ENCODE measurements around the gene FPR1. TPM values are rescaled to one million over a fixed set of nuclear protein-coding genes. Genes with fewer than 3 reads are reported as not detected.
"Not testable (repeated sequence)": the region's sequence is repeated elsewhere in the genome, so short reads cannot be mapped to it uniquely, and the experiment has no call there.

The FPR1 gene
- total RNA-seq, 1 donor from 2014 or later: 3.5 TPM

GRCh38 chr19:51783372-51783771 lies 31.7 kb upstream of the FPR1 start:
- intact Hi-C loops (cut with DNase I): loop anchor here (10.0 kb wide), 1 partner anchor 309 kb away; the partner anchor contains the start of gene CEACAM18
- ATAC-seq (ENCODE audit: poor library complexity): peak; percentile 30

GRCh38 chr19:51781999-51782398 lies 30.3 kb upstream of the FPR1 start:
- DNase-seq (no peak), ATAC-seq (ENCODE audit: poor library complexity) (no peak)
- intact Hi-C loops (cut with DNase I): loop anchor here (10.0 kb wide), 1 partner anchor 307 kb away; the partner anchor contains the start of gene CEACAM18

More at GRCh38 chr19:51783372-51783771, 31.7 kb upstream of the FPR1 start:
- DNase-seq: no peak

GRCh38 chr19:51780270-51780669 lies 28.6 kb upstream of the FPR1 start:
- intact Hi-C loops (cut with DNase I): loop anchor here (10.0 kb wide), 1 partner anchor 305 kb away; the partner anchor contains the start of gene CEACAM18
- ATAC-seq (ENCODE audit: poor library complexity) (no peak), DNase-seq (no peak)

- DNase-seq (no peak), ATAC-seq (ENCODE audit: poor library complexity) (no peak)
- intact Hi-C loops (cut with DNase I): loop anchor here (10.0 kb wide), 1 partner anchor 305 kb away; the partner anchor contains the start of gene CEACAM18
These were observed 28.0 kb upstream of the FPR1 start for GRCh38 chr19:51779703-51780102.

- DNase-seq (no peak), ATAC-seq (ENCODE audit: poor library complexity) (no peak)
- intact Hi-C loops (cut with DNase I): no loop called here
These were observed 27.5 kb upstream of the FPR1 start for GRCh38 chr19:51779181-51779580.

- peak; percentile 97 for ATAC-seq (ENCODE audit: poor library complexity)
- intact Hi-C loops (cut with DNase I): no loop called here
- peak; percentile 80 for DNase-seq
These were observed 26.1 kb upstream of the FPR1 start for GRCh38 chr19:51777570-51778462.

GRCh38 chr19:51776561-51776960 lies 24.9 kb upstream of the FPR1 start:
- ATAC-seq (ENCODE audit: poor library complexity); intact Hi-C loops (cut with DNase I); DNase-seq: not testable (repeated sequence)

- intact Hi-C loops (cut with DNase I): no loop called here
These were observed 21.3 kb upstream of the FPR1 start for GRCh38 chr19:51772977-51773376.

GRCh38 chr19:51771376-51772130 lies 19.9 kb upstream of the FPR1 start:
- intact Hi-C loops (cut with DNase I): no loop called here
- DNase-seq (no peak), ATAC-seq (ENCODE audit: poor library complexity) (no peak)

More at GRCh38 chr19:51772977-51773376, 21.3 kb upstream of the FPR1 start:
- ATAC-seq (ENCODE audit: poor library complexity): no peak
- no peak for DNase-seq

- ATAC-seq (ENCODE audit: poor library complexity): no peak
These were observed 14.8 kb upstream of the FPR1 start for GRCh38 chr19:51766461-51766860.

GRCh38 chr19:51765086-51765485 lies 13.4 kb upstream of the FPR1 start:
- ATAC-seq (ENCODE audit: poor library complexity) (no peak), DNase-seq (no peak)
- intact Hi-C loops (cut with DNase I): no loop called here

More at GRCh38 chr19:51766461-51766860, 14.8 kb upstream of the FPR1 start:
- no peak for DNase-seq
- intact Hi-C loops (cut with DNase I): no loop called here

- intact Hi-C loops (cut with DNase I): no loop called here
- ATAC-seq (ENCODE audit: poor library complexity): no peak
- DNase-seq: no peak
These were observed 10.0 kb upstream of the FPR1 start for GRCh38 chr19:51761696-51762095.

GRCh38 chr19:51760697-51761356 lies 9.1 kb upstream of the FPR1 start, which contains the start of gene FPR2:
FPR2 (plus strand) TSS chr19:51761180; CDS start chr19:51768659, 7,479 bp downstream.
- intact Hi-C loops (cut with DNase I): no loop called here
- no peak for DNase-seq
- ATAC-seq (ENCODE audit: poor library complexity): no peak

- intact Hi-C loops (cut with DNase I): no loop called here
- no peak for DNase-seq
- no peak for ATAC-seq (ENCODE audit: poor library complexity)
These were observed 3.9 kb upstream of the FPR1 start for GRCh38 chr19:51755571-51755970.

GRCh38 chr19:51754770-51755169 lies 3.1 kb upstream of the FPR1 start:
- intact Hi-C loops (cut with DNase I): no loop called here
- no peak for ATAC-seq (ENCODE audit: poor library complexity)
- no peak for DNase-seq

- ATAC-seq (ENCODE audit: poor library complexity) (peak; percentile 38), DNase-seq (no peak)
- intact Hi-C loops (cut with DNase I): no loop called here
These were observed 2.4 kb upstream of the FPR1 start for GRCh38 chr19:51754109-51754508.

GRCh38 chr19:51750400-51751094 lies 1.1 kb downstream of the FPR1 start:
- intact Hi-C loops (cut with DNase I): no loop called here
- no peak for DNase-seq
- ATAC-seq (ENCODE audit: poor library complexity): no peak

- ATAC-seq (ENCODE audit: poor library complexity) (no peak), DNase-seq (no peak)
- intact Hi-C loops (cut with DNase I): no loop called here
These were observed 1.7 kb downstream of the FPR1 start for GRCh38 chr19:51749979-51750378.
